GM08714 (cell line): ENCODE results near the gene FAM120A.

Experiments used
- H3K4me3 ChIP-seq: fragments of 200-500 bp; sonication (Bioruptor generic); 2 replicates; pipeline ENCODE4 v1.5.1; 2014; ENCODE audit warnings: mild to moderate bottlenecking, low read length, inconsistent platforms
- ZNF274 ChIP-seq: IDR thresholded peaks from 2 replicates; pipeline ENCODE4 v1.6.1; 2012; ENCODE audit warnings: mild to moderate bottlenecking, low read depth, low read length

Gene FAM120A

DNA sequence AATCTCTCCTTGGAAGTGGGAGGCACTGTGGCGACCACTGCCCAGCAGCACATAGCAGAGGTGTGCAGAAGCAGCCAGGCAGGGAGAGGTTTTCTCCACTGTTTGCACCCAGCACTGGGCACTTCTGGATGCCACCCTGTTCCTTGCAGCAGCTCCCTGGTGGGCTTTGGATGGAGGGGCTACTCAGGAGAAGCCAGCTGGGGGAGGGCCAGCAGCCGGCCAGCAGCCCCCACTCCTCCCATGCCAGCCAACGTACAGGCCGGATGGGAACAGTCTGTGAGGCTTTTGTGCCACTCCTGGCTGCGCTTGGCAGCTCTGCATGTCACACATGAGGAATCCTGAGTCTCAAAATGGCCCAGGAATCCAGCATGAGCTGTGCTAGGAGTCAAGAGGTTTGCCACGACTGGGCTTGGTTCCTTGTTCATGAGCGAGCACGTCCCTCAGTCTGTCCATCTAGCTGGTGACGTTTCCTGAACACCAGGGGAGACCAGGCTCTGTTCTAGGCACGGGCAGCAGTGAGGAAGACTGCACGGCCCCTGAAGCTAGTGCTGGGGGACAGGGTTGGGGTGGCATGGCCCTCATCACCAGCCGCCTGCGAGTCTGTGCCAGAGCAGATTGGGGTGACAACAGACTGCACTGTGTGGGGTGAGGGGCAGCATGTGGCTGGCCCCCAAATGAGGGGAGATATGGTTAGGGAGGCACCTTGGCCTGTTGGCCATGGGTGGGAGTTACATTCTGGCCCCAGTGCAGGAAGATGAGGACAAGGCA lies 135.0 kb downstream of the FAM120A start:
- H3K4me3 ChIP-seq = no peak overlapping the region
- TF ChIP-seq ZNF274 = no peak

DNA sequence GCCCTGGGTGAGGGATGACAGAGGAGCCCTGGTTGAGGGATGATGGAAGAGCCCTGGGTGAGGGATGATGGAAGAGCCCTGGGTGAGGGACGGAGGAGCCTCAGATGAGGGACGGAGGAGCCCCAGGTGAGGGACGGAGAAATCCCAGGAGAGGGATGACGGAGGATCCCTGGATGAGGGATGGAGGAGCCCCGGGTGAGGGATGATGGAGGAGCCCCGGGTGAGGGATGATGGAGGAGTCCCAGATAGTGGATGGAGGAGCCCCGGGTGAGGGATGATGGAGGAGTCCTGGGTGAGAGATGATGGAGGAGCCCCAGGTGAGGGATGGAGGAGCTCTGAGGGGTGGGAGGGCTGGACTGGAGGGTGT lies 135.8 kb downstream of the FAM120A start:
- no peak overlapping the region for H3K4me3 ChIP-seq
- no peak for TF ChIP-seq ZNF274

- no peak for TF ChIP-seq ZNF274
- no peak overlapping the region for H3K4me3 ChIP-seq
Measured at GRCh38 chr9:93587651-93588347, 136.3 kb downstream of the FAM120A start.

- H3K4me3 ChIP-seq = no peak overlapping the region
- TF ChIP-seq ZNF274 = no peak
Measured at GRCh38 chr9:93588641-93589609, 137.4 kb downstream of the FAM120A start.

- no peak for TF ChIP-seq ZNF274
- no peak overlapping the region for H3K4me3 ChIP-seq
Measured at GRCh38 chr9:93589688-93590087, 138.2 kb downstream of the FAM120A start.

GRCh38 chr9:93590609-93591234 lies 139.2 kb downstream of the FAM120A start:
- TF ChIP-seq ZNF274 = no peak
- H3K4me3 ChIP-seq = no peak overlapping the region

DNA sequence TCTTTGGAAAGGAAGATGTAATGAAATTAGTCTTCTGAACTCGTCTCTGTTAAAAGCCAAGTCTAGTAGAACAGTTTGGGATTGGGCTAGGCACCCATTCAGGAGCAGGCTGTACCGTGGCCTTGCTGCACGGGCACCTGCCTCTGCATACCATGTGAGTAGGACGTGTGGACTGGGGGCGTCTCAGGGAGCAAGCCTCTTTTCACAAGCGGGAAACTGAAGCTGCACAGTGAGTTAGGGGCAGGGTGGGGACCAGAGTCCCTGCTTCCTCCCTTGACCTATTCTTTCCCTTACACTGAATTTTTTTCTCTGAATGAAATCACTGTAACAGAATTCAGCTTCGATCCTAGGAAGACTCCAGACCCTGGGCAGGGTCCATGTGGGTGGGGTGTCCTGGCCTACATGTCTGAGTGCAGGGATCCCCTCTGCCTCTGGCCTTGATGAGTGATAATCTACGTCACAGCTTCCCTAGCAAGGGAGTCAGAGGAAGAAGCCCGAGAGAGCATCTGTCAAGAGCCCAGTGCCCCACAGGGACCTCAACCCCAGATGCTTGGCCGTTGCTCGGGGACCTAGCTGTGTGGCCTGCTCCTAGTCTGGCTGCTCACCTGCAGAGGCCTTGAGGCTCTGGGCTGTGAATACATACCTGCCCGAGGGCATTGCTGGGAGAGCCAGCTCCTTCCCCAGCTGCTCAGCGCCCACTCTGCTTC lies 140.0 kb downstream of the FAM120A start:
- H3K4me3 ChIP-seq = no peak overlapping the region
- no peak for TF ChIP-seq ZNF274

GRCh38 chr9:93592008-93592642 lies 140.6 kb downstream of the FAM120A start:
- no peak overlapping the region for H3K4me3 ChIP-seq
- TF ChIP-seq ZNF274 = no peak

DNA sequence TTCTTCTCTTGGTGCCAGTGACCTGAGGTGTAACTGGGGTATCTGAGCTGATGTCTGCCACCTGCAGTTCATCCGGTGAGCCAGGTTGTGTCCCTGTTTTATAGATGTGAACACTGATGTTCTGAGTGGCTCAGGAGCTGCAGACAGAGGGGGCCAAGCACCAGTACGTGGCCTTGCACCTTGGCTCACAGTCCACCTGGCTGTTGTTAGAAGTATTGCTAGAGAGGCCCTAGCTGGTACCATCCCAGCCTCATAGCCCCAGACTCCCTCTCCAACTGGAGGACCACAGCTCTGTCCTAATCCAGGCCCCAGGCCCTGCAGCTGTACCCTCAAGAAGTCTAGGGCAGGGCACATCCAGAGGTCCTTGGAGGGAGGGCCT lies 141.1 kb downstream of the FAM120A start:
- no peak for TF ChIP-seq ZNF274

GRCh38 chr9:93593144-93593658 lies 141.7 kb downstream of the FAM120A start:
- no peak overlapping the region for H3K4me3 ChIP-seq
- TF ChIP-seq ZNF274 = no peak

More for the DNA sequence above, 141.1 kb downstream of the FAM120A start:
- H3K4me3 ChIP-seq = no peak overlapping the region

DNA sequence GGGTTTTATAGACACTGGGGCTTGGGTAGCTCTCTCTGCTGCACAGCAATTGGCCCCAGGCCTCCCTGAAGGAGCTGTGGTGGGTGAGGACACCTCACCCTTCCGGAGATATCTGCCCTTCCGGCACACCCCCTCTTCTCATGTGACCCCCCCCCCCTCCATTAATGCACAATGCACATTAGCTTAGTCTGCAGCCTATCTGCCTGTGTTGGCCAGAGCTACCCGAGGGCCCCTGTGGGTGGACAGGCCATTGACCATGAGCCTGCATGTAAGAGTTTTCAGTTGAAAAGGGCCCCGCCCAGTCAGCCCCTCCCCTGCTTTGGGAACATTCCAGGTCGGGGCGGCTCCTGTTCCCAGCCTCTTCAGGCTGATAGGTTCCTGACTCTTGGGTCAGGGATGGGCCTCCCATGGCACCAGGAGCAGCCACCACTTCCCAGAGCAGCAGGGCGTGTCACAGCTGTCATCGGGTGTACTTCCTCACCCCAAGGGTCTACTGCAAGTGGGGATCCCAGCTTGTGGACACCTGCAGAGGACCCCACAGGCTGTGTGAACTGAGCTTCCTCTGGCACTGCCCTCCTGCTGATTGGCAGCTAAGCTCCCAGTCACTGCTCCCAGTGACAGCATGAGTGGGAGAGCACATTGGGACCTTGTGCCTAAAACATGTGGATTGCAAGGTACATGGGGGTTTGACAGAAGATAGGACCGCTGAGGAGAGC lies 142.7 kb downstream of the FAM120A start:
- no peak for TF ChIP-seq ZNF274
- H3K4me3 ChIP-seq = no peak overlapping the region

DNA sequence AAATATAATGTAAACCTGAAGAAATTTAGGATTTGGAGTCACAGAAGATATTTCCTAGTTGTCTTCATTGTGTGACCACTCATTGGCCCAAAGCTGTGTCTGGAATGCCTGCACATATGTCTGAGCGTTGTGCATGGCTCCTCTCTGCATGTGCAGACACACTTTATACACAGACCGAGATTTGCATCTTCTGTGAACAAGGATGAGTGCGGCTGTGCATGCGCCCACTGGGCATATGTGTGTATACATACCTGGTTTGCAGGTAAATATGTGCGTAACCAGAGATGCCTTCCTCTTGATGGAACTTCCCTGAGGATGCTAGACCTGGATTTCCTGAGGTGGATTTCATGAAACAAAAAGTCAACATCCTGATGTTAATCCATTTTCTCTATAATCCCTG lies 144.0 kb downstream of the FAM120A start:
- no peak for TF ChIP-seq ZNF274
- H3K4me3 ChIP-seq = no peak overlapping the region
